PFSK-1 (cell line): Measurements from ENCODE around the gene METTL25B.

Experiments used
- FOXP2 ChIP-seq: optimal IDR thresholded peaks from 2 replicates; pipeline ENCODE3; 2011; ENCODE audit warnings: borderline replicate concordance, control low read depth, inconsistent platforms; ENCODE audit not compliant: insufficient read depth; ENCODE audit errors: extremely low read length, extremely low read depth
- POLR2AphosphoS5 ChIP-seq: IDR thresholded peaks from 2 replicates; pipeline ENCODE4 v1.6.1; 2012; ENCODE audit warnings: low read depth, mild to moderate bottlenecking, control low read depth, low read length, moderate library complexity
- REST ChIP-seq, 2 experiments: IDR thresholded peaks; 2 replicates each; pipeline versions ENCODE4 v1.6.1 to v1.8.0; 2011 to 2012; ENCODE audit warnings: low read depth in 2 of 2, low read length in 2 of 2, control low read depth in 1 of 2, inconsistent platforms in 1 of 2, mild to moderate bottlenecking in 1 of 2, moderate library complexity in 1 of 2; ENCODE audit not compliant: insufficient read depth in 1 of 2
- SIN3A ChIP-seq: IDR thresholded peaks from 2 replicates; pipeline ENCODE4 v1.6.1; 2012; ENCODE audit warnings: mild to moderate bottlenecking, low read length, moderate library complexity, borderline replicate concordance; ENCODE audit not compliant: insufficient read depth
- TAF1 ChIP-seq: IDR thresholded peaks from 2 replicates; pipeline ENCODE4 v1.6.1; 2012; ENCODE audit warnings: low read length, control low read depth, borderline replicate concordance; ENCODE audit not compliant: insufficient read depth

The METTL25B gene

GRCh38 chr1:156691191-156691590, 37.1 kb upstream of the METTL25B start:
- TF ChIP-seq SIN3A (no peak), REST (IDR thresholded peaks at IDR 0.05; ENCODE audit: insufficient read depth in 1 of 2, low read depth in 2 of 2, low read length in 2 of 2) (no peak), POLR2AphosphoS5 (no peak), FOXP2 (no peak), TAF1 (no peak)

- TF ChIP-seq FOXP2 (no peak), TAF1 (no peak), POLR2AphosphoS5 (no peak), REST (IDR thresholded peaks at IDR 0.05; ENCODE audit: insufficient read depth in 1 of 2, low read depth in 2 of 2, low read length in 2 of 2) (no peak), SIN3A (no peak)
Observed at GRCh38 chr1:156691665-156692440, 36.4 kb upstream of the METTL25B start.

GRCh38 chr1:156692441-156692924, 35.8 kb upstream of the METTL25B start:
- TF ChIP-seq SIN3A (no peak), REST (IDR thresholded peaks at IDR 0.05; ENCODE audit: insufficient read depth in 1 of 2, low read depth in 2 of 2, low read length in 2 of 2) (no peak)

- TF ChIP-seq TAF1 = no peak
- no peak for TF ChIP-seq FOXP2
- TF ChIP-seq POLR2AphosphoS5 = no peak
- no peak for TF ChIP-seq REST (IDR thresholded peaks at IDR 0.05; ENCODE audit: insufficient read depth in 1 of 2, low read depth in 2 of 2, low read length in 2 of 2)
- no peak for TF ChIP-seq SIN3A
Observed at GRCh38 chr1:156692925-156693847, 35.1 kb upstream of the METTL25B start.
